Fibroblast of lung (primary cell): ENCODE measurements around the gene RAB25. TPM values are rescaled to one million over a fixed set of nuclear protein-coding genes. Genes with fewer than 3 reads are reported as not detected.

Experiments
- DNase-seq, 2 donors: peaks; one replicate each; pipeline versions ENCODE4 v3.0.0 to v3.0.0-alpha.2; 2010; ENCODE audit warnings: low read depth in 2 of 2
- H2AFZ ChIP-seq: 2 replicates; pipeline ENCODE4 v1.5.1; 2012; ENCODE audit warnings: low read length, control low read depth, inconsistent platforms
- H3K27ac ChIP-seq: 2 replicates; pipeline ENCODE4 v1.5.1; 2011; ENCODE audit warnings: low read length, control low read depth; ENCODE audit not compliant: insufficient read depth
- H3K27me3 ChIP-seq: 2 replicates; pipeline ENCODE4 v1.5.1; 2011; ENCODE audit warnings: mild to moderate bottlenecking, low read length; ENCODE audit not compliant: control insufficient read depth, insufficient read depth
- H3K36me3 ChIP-seq: 2 replicates; pipeline ENCODE4 v1.5.1; 2011; ENCODE audit warnings: low read length; ENCODE audit not compliant: control insufficient read depth, insufficient read depth
- H3K4me1 ChIP-seq: 2 replicates; pipeline ENCODE4 v1.5.1; 2011; ENCODE audit warnings: low read length; ENCODE audit not compliant: control insufficient read depth, insufficient read depth; ENCODE audit errors: extremely low read depth
- H3K4me2 ChIP-seq: 2 replicates; pipeline ENCODE4 v1.5.1; 2011; ENCODE audit warnings: low read length, control low read depth; ENCODE audit not compliant: insufficient read depth; ENCODE audit errors: extremely low read depth
- H3K4me3 ChIP-seq, 4 experiments: fragments of 200-600 bp in 1 of 4; sonication (generic) in 1 of 4; replicated peaks in 1 of 4; 2 replicates each; pipeline ENCODE4 v1.5.1; 2011 to 2016; ENCODE audit warnings: low read length in 4 of 4, low read depth in 3 of 4, mild to moderate bottlenecking in 3 of 4, control low read depth in 2 of 4, inconsistent platforms in 1 of 4, mixed read lengths in 1 of 4; ENCODE audit not compliant: insufficient read depth in 1 of 4; ENCODE audit errors: control extremely low read depth in 1 of 4
- H3K79me2 ChIP-seq: 2 replicates; pipeline ENCODE4 v1.5.1; 2012; ENCODE audit warnings: mild to moderate bottlenecking, low read length, inconsistent platforms; ENCODE audit not compliant: control insufficient read depth, insufficient read depth
- H3K9ac ChIP-seq: 2 replicates; pipeline ENCODE4 v1.5.1; 2011; ENCODE audit warnings: mild to moderate bottlenecking, low read length, control low read depth; ENCODE audit not compliant: insufficient read depth
- H3K9me3 ChIP-seq: 2 replicates; pipeline ENCODE4 v1.5.1; 2012; ENCODE audit warnings: low read depth, low read length; ENCODE audit not compliant: control insufficient read depth, insufficient read depth
- H4K20me1 ChIP-seq: 2 replicates; pipeline ENCODE4 v1.5.1; 2011; ENCODE audit warnings: low read length; ENCODE audit not compliant: control insufficient read depth, insufficient read depth; ENCODE audit errors: extremely low read depth
- EZH2 ChIP-seq: IDR thresholded peaks from 2 replicates; pipeline ENCODE4 v1.5.1; 2012; ENCODE audit warnings: low read length, control low read depth, mild to moderate bottlenecking; ENCODE audit errors: missing control alignments
- polyA minus RNA-seq: library from RNA; depleted of rRNA, polyadenylated mRNA; stranded (reverse); fragments of >200 nt; gene quantifications from 2 replicates; pipeline ENCODE4 v1.2.3, GENCODE V29; 2011; ENCODE audit warnings: low replicate concordance
- polyA plus RNA-seq, 2 donors: library from polyadenylated mRNA; depleted of rRNA in 1 of 2; stranded (reverse) in 1 of 2; unstranded in 1 of 2; fragments of >200 nt; gene quantifications; 2 replicates each; pipeline ENCODE4 v1.2.1, GENCODE V29; 2011 to 2012; ENCODE audit warnings: missing spikeins in 1 of 2
- total RNA-seq: library from RNA; depleted of rRNA; stranded (reverse); fragments of >200 nt; gene quantifications from 2 replicates; pipeline ENCODE4 v1.2.1, GENCODE V29; 2014
- TF ChIP-seq, protein P1 (sequence below), 2 donors: IDR thresholded peaks in 1 of 2; conservative IDR thresholded peaks in 1 of 2; 1 replicate in 1 of 2; 2 replicates in 1 of 2; pipeline ENCODE4 v1.5.1; 2011 to 2012; ENCODE audit warnings: low read length in 2 of 2, control low read depth in 1 of 2, inconsistent platforms in 1 of 2, low read depth in 1 of 2, mild to moderate bottlenecking in 1 of 2

Gene RAB25
- total RNA-seq (not detected in 2 replicates), polyA plus RNA-seq (not detected in 2 replicates), polyA minus RNA-seq (1.2 TPM in 1 of 2 replicates, not detected in the other)
- polyA plus RNA-seq (2012) = not detected in 2 replicates

GRCh38 chr1:156060937-156061636, at the start of gene RAB25:
Gene RAB25, plus strand, starts transcription at chr1:156061160. Its CDS starts 241 bp downstream, at chr1:156061401.
- no peak within 1 kb of the TSS for H2AFZ ChIP-seq
- H3K4me1 ChIP-seq = no peaks in the 10 kb centered on the region
- peaks cover 2% of the 10 kb centered on the region for H3K36me3 ChIP-seq
- no peaks in the 10 kb centered on the region for H3K79me2 ChIP-seq
- H3K4me3 ChIP-seq = no peak within 1 kb of the TSS
- no peak within 1 kb of the TSS for H3K27ac ChIP-seq
- no peaks in the 10 kb centered on the region for H3K9me3 ChIP-seq
- no peaks in the 10 kb centered on the region for H3K27me3 ChIP-seq
- TF ChIP-seq, protein P1, sequence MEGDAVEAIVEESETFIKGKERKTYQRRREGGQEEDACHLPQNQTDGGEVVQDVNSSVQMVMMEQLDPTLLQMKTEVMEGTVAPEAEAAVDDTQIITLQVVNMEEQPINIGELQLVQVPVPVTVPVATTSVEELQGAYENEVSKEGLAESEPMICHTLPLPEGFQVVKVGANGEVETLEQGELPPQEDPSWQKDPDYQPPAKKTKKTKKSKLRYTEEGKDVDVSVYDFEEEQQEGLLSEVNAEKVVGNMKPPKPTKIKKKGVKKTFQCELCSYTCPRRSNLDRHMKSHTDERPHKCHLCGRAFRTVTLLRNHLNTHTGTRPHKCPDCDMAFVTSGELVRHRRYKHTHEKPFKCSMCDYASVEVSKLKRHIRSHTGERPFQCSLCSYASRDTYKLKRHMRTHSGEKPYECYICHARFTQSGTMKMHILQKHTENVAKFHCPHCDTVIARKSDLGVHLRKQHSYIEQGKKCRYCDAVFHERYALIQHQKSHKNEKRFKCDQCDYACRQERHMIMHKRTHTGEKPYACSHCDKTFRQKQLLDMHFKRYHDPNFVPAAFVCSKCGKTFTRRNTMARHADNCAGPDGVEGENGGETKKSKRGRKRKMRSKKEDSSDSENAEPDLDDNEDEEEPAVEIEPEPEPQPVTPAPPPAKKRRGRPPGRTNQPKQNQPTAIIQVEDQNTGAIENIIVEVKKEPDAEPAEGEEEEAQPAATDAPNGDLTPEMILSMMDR (conservative IDR thresholded peaks at IDR 0.05 in 1 of 2, IDR thresholded peaks at IDR 0.05 in 1 of 2; ENCODE audit: low read depth in 1 of 2, low read length in 2 of 2) = no peak
- no peak for TF ChIP-seq EZH2
- no peak within 1 kb of the TSS for H3K4me2 ChIP-seq
- no peaks in the 10 kb centered on the region for H4K20me1 ChIP-seq
- no peak within 1 kb of the TSS for H3K9ac ChIP-seq
- no peak for DNase-seq

GRCh38 chr1:156012051-156012817, 48.7 kb upstream of the RAB25 start:
- peaks cover 5% of the 10 kb centered on the region for H3K79me2 ChIP-seq
- no peak overlapping the region for H3K4me3 ChIP-seq
- H3K9ac ChIP-seq = no peak overlapping the region
- H4K20me1 ChIP-seq = no peaks in the 10 kb centered on the region
- peaks cover 39% of the 10 kb centered on the region for H3K36me3 ChIP-seq
- no peak overlapping the region for H3K4me2 ChIP-seq
- H3K27ac ChIP-seq = no peak overlapping the region
- H3K4me1 ChIP-seq = no peaks in the 10 kb centered on the region
- H3K9me3 ChIP-seq = no peaks in the 10 kb centered on the region
- TF ChIP-seq, protein P1 (conservative IDR thresholded peaks at IDR 0.05 in 1 of 2, IDR thresholded peaks at IDR 0.05 in 1 of 2; ENCODE audit: low read depth in 1 of 2, low read length in 2 of 2) = no peak
- no peak for TF ChIP-seq EZH2
- H2AFZ ChIP-seq = no peak overlapping the region
- DNase-seq = no peak
- no peaks in the 10 kb centered on the region for H3K27me3 ChIP-seq

- H3K4me3 ChIP-seq = no peak overlapping the region
- H3K27ac ChIP-seq = no peak overlapping the region
- H3K9me3 ChIP-seq = no peaks in the 10 kb centered on the region
- no peaks in the 10 kb centered on the region for H4K20me1 ChIP-seq
- no peak for DNase-seq
- no peak overlapping the region for H3K4me2 ChIP-seq
- H3K27me3 ChIP-seq = no peaks in the 10 kb centered on the region
- TF ChIP-seq EZH2 = no peak
- TF ChIP-seq, protein P1 (conservative IDR thresholded peaks at IDR 0.05 in 1 of 2, IDR thresholded peaks at IDR 0.05 in 1 of 2; ENCODE audit: low read depth in 1 of 2, low read length in 2 of 2) = no peak
- no peak overlapping the region for H3K9ac ChIP-seq
- peaks cover 33% of the 10 kb centered on the region for H3K36me3 ChIP-seq
- H3K79me2 ChIP-seq = peaks cover 21% of the 10 kb centered on the region
- no peaks in the 10 kb centered on the region for H3K4me1 ChIP-seq
- H2AFZ ChIP-seq = no peak overlapping the region
Measured at GRCh38 chr1:156014829-156015228, 46.1 kb upstream of the RAB25 start.
